HepG2 (cell line): ENCODE measurements around the gene FOXK2. TPM values are rescaled to one million over a fixed set of nuclear protein-coding genes. Genes with fewer than 3 reads are reported as not detected.

Source experiments
- DMTF1 ChIP-seq: sonication (generic); formaldehyde crosslinking; IDR thresholded peaks from 2 replicates; pipeline ENCODE4 v1.4.0; 2020; ENCODE audit warnings: mild to moderate bottlenecking, missing genetic modification reagents
- ERF ChIP-seq: IDR thresholded peaks from 2 replicates; pipeline ENCODE4 v1.6.1; 2018; ENCODE audit warnings: missing biosample characterization, missing genetic modification reagents
- FUBP1 ChIP-seq: sonication (generic); formaldehyde crosslinking; IDR thresholded peaks from 2 replicates; pipeline ENCODE4 v1.5.1; 2020; ENCODE audit warnings: missing genetic modification reagents, mild to moderate bottlenecking, borderline replicate concordance
- GRHL1 ChIP-seq: sonication (generic); formaldehyde crosslinking; conservative IDR thresholded peaks from 2 replicates; pipeline ENCODE4 v1.8.0; 2022; ENCODE audit warnings: missing genetic modification reagents
- KAT2B ChIP-seq: fragments of 150-350 bp; IDR thresholded peaks from 2 replicates; pipeline ENCODE4 v1.6.1; 2014; ENCODE audit warnings: low read depth, low read length, borderline replicate concordance
- MATR3 ChIP-seq: sonication (generic); formaldehyde crosslinking; IDR thresholded peaks from 2 replicates; pipeline ENCODE4 v1.4.0; 2020; ENCODE audit warnings: missing genetic modification reagents
- PAX8 ChIP-seq: sonication (generic); formaldehyde crosslinking; IDR thresholded peaks from 2 replicates; pipeline ENCODE4 v1.8.0; 2022; ENCODE audit warnings: mild to moderate bottlenecking, missing genetic modification reagents, borderline replicate concordance
- PCBP1 ChIP-seq: fragments of 200-400 bp; formaldehyde crosslinking; IDR thresholded peaks from 2 replicates; pipeline ENCODE4 v1.6.1; 2017; ENCODE audit warnings: mild to moderate bottlenecking, low read depth, low read length, borderline replicate concordance
- SMC3 ChIP-seq: IDR thresholded peaks from 2 replicates; pipeline ENCODE4 v1.6.1; 2011; ENCODE audit warnings: low read length, improper control_type of control experiment
- TP53 ChIP-seq: sonication (generic); formaldehyde crosslinking; conservative IDR thresholded peaks from 2 replicates; pipeline ENCODE4 v1.4.0; 2020; ENCODE audit warnings: missing genetic modification reagents
- ZMAT5 ChIP-seq: sonication (generic); formaldehyde crosslinking; IDR thresholded peaks from 2 replicates; pipeline ENCODE4 v1.5.0; 2020; ENCODE audit warnings: mild to moderate bottlenecking, low read depth, missing genetic modification reagents, borderline replicate concordance
- ZNF136 ChIP-seq: sonication (generic); formaldehyde crosslinking; IDR thresholded peaks from 2 replicates; pipeline ENCODE4 v1.8.1; 2022; ENCODE audit warnings: low read depth, mild to moderate bottlenecking, moderate library complexity, missing genetic modification reagents
- ZNF510 ChIP-seq: sonication (generic); formaldehyde crosslinking; IDR thresholded peaks from 2 replicates; pipeline ENCODE4 v1.4.0; 2020; ENCODE audit warnings: low read depth, mild to moderate bottlenecking, missing genetic modification reagents
- ZNF772 ChIP-seq: sonication (generic); formaldehyde crosslinking; IDR thresholded peaks from 2 replicates; pipeline ENCODE4 v1.5.0; 2020; ENCODE audit warnings: mild to moderate bottlenecking, missing genetic modification reagents
- polyA plus RNA-seq, 8 experiments: library from polyadenylated mRNA; depleted of rRNA in 3 of 8; stranded (reverse) in 7 of 8; unstranded in 1 of 8; fragments of >200 nt; fragmentation: Illumina TruSeq in 4 of 8; extraction: Trizol in 4 of 8; gene quantifications; 2 replicates each; pipeline versions ENCODE4 v1.2.1 to v1.2.3, GENCODE V29; 2011 to 2016; ENCODE audit warnings: low read depth in 4 of 8, missing spikeins in 1 of 8, mixed read lengths in 1 of 8; ENCODE audit not compliant: insufficient read depth in 1 of 8
- total RNA-seq, 5 experiments: library from RNA; depleted of rRNA; stranded (reverse); fragments of >200 nt; fragmentation: Illumina TruSeq; extraction: Trizol; gene quantifications; 2 replicates each; pipeline ENCODE4 v1.2.3, GENCODE V29; 2016; ENCODE audit warnings: low read depth in 1 of 5
- TF ChIP-seq, protein P1 (sequence below), 2 experiments: sonication (generic) in 1 of 2; formaldehyde crosslinking in 1 of 2; IDR thresholded peaks; 2 replicates each; pipeline versions ENCODE4 v1.5.1 to v1.6.1; 2011 to 2020; ENCODE audit warnings: borderline replicate concordance in 1 of 2, low read depth in 1 of 2, low read length in 1 of 2, mild to moderate bottlenecking in 1 of 2, missing genetic modification reagents in 1 of 2, moderate library complexity in 1 of 2
- TF ChIP-seq, protein P2 (sequence below): IDR thresholded peaks from 2 replicates; pipeline ENCODE4 v1.6.1; 2012; ENCODE audit warnings: low read depth, low read length, improper control_type of control experiment

FOXK2 gene
- total and polyA plus RNA-seq, 2 of the 13 experiments (the other 11 are each of a cell fraction or from before 2014, with no cell fraction given) = 67.1 to 67.2 TPM

- no peak for TF ChIP-seq FUBP1 (CRISPR knock-in tag)
- no peak; the same call in 1 of the 2 replicates for TF ChIP-seq DMTF1 (CRISPR knock-in tag)
- peak; percentile 80; the same call in 1 of the 2 replicates for TF ChIP-seq ZNF510 (CRISPR knock-in tag)
- no peak for TF ChIP-seq PAX8 (CRISPR knock-in tag)
- TF ChIP-seq TP53 = 0 out of 2 replicates have a peak, but pooled peaks have one; percentile 58
- TF ChIP-seq ZNF772 (CRISPR knock-in tag) = peak; percentile 96
- no peak for TF ChIP-seq KAT2B
- TF ChIP-seq, protein P1, sequence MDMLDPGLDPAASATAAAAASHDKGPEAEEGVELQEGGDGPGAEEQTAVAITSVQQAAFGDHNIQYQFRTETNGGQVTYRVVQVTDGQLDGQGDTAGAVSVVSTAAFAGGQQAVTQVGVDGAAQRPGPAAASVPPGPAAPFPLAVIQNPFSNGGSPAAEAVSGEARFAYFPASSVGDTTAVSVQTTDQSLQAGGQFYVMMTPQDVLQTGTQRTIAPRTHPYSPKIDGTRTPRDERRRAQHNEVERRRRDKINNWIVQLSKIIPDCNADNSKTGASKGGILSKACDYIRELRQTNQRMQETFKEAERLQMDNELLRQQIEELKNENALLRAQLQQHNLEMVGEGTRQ (IDR thresholded peaks at IDR 0.05; ENCODE audit: low read depth, low read length) = peak; percentile 22; the same call in 1 of the 2 replicates
- TF ChIP-seq, protein P1 (CRISPR knock-in tag; IDR thresholded peaks at IDR 0.05; ENCODE audit: borderline replicate concordance) = peak; percentile 60; the same call in 1 of the 2 replicates
- TF ChIP-seq SMC3 = peak; percentile 44
- no peak for TF ChIP-seq GRHL1 (CRISPR knock-in tag)
- TF ChIP-seq ERF (CRISPR knock-in tag) = peak; percentile 77
- peak; percentile 73; the same call in 1 of the 2 replicates for TF ChIP-seq ZNF136 (CRISPR knock-in tag)
- TF ChIP-seq PCBP1 = no peak
- no peak for TF ChIP-seq MATR3
- no peak for TF ChIP-seq ZMAT5
- TF ChIP-seq, protein P2, sequence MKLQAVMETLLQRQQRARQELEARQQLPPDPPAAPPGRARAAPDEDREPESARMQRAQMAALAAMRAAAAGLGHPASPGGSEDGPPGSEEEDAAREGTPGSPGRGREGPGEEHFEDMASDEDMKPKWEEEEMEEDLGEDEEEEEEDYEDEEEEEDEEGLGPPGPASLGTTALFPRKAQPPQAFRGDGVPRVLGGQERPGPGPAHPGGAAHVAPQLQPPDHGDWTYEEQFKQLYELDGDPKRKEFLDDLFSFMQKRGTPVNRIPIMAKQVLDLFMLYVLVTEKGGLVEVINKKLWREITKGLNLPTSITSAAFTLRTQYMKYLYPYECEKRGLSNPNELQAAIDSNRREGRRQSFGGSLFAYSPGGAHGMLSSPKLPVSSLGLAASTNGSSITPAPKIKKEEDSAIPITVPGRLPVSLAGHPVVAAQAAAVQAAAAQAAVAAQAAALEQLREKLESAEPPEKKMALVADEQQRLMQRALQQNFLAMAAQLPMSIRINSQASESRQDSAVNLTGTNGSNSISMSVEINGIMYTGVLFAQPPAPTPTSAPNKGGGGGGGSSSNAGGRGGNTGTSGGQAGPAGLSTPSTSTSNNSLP = peak; percentile 83
Measured at GRCh38 chr17:82494236-82495055, 25.1 kb upstream of the FOXK2 start (continued).
